ENCODE data around the gene REXO1. TPM values are rescaled to one million over a fixed set of nuclear protein-coding genes. Genes with fewer than 3 reads are reported as not detected.
A peak's percentile ranks its signal among the peaks of the same experiment; 100 is the strongest.

REXO1 gene
- total RNA-seq, 1 donor from 2014 or later = 2.4 TPM

- no peak for FAIRE-seq
Measured at GRCh38 chr19:1849886-1850398, 1.7 kb upstream of the REXO1 start.

GRCh38 chr19:1849132-1849474 lies 820 bp upstream of the REXO1 start:
- no peak for TF ChIP-seq CTCF (IDR thresholded peaks at IDR 0.05; ENCODE audit: insufficient read depth, low read length, severe bottlenecking)
- no peaks in the 10 kb centered on the region for H3K27me3 ChIP-seq (ENCODE audit: control insufficient read depth, insufficient read depth, low read length)
- H3K4me3 ChIP-seq (ENCODE audit: low read depth, low read length) = no peak overlapping the region
- DNase-seq (ENCODE audit: low read depth) = no peak
- H3K36me3 ChIP-seq (ENCODE audit: control insufficient read depth, insufficient read depth, low read length) = peaks cover 8% of the 10 kb centered on the region
- no peak for FAIRE-seq

More at GRCh38 chr19:1849886-1850398, 1.7 kb upstream of the REXO1 start:
- Histone ChIP-seq H3K4me3 (ENCODE audit: low read depth, low read length) (no peak overlapping the region), H3K27me3 (ENCODE audit: control insufficient read depth, insufficient read depth, low read length) (no peaks in the 10 kb centered on the region), H3K36me3 (ENCODE audit: control insufficient read depth, insufficient read depth, low read length) (peaks cover 8% of the 10 kb centered on the region)
- no peak for DNase-seq (ENCODE audit: low read depth)
- no peak for TF ChIP-seq CTCF (IDR thresholded peaks at IDR 0.05; ENCODE audit: insufficient read depth, low read length, severe bottlenecking)

GRCh38 chr19:1847684-1848398 lies 442 bp downstream of the REXO1 start:
- H3K27me3 ChIP-seq (ENCODE audit: control insufficient read depth, insufficient read depth, low read length) = no peaks in the 10 kb centered on the region
- DNase-seq (ENCODE audit: low read depth) = no peak
- H3K4me3 ChIP-seq (ENCODE audit: low read depth, low read length) = peak overlapping the region; percentile 99
- FAIRE-seq = no peak
- peaks cover 11% of the 10 kb centered on the region for H3K36me3 ChIP-seq (ENCODE audit: control insufficient read depth, insufficient read depth, low read length)
- TF ChIP-seq CTCF (IDR thresholded peaks at IDR 0.05; ENCODE audit: insufficient read depth, low read length, severe bottlenecking) = no peak

- peaks cover 14% of the 10 kb centered on the region for H3K36me3 ChIP-seq (ENCODE audit: control insufficient read depth, insufficient read depth, low read length)
- no peak for TF ChIP-seq CTCF (IDR thresholded peaks at IDR 0.05; ENCODE audit: insufficient read depth, low read length, severe bottlenecking)
- peak overlapping the region; percentile 99 for H3K4me3 ChIP-seq (ENCODE audit: low read depth, low read length)
- DNase-seq (ENCODE audit: low read depth) (no peak), FAIRE-seq (no peak)
- H3K27me3 ChIP-seq (ENCODE audit: control insufficient read depth, insufficient read depth, low read length) = no peaks in the 10 kb centered on the region
Measured at GRCh38 chr19:1847348-1847683, 967 bp downstream of the REXO1 start.

- Histone ChIP-seq H3K27me3 (ENCODE audit: control insufficient read depth, insufficient read depth, low read length) (no peaks in the 10 kb centered on the region), H3K4me3 (ENCODE audit: low read depth, low read length) (no peak overlapping the region), H3K36me3 (ENCODE audit: control insufficient read depth, insufficient read depth, low read length) (peaks cover 14% of the 10 kb centered on the region)
- no peak for FAIRE-seq
- no peak for DNase-seq (ENCODE audit: low read depth)
- no peak for TF ChIP-seq CTCF (IDR thresholded peaks at IDR 0.05; ENCODE audit: insufficient read depth, low read length, severe bottlenecking)
Measured at GRCh38 chr19:1846517-1847204, 1.6 kb downstream of the REXO1 start.

Measured in bronchial epithelial cell (primary cell).